Measurements from ENCODE around the gene PSEN1.

DNA sequence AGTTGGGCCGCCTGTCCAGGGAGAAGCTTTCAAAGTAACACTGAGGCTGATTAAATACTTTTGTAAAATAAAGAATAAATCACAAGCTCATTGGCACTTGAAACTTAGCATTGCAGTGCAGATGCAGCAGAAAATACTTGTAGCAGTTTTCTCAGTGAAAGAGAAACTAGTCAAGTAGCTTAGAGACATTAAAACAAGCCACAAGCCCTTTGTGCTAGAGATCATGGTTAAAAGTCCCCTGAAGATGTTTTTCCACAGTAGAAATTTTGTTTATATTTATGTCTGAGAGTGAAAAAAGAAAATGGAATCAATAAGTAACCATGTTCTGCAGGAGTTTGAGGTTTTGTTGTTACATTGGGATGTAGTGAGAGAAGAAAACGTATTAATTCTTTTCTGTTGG is 5.9 kb downstream of the PSEN1 start:
- TF ChIP-seq, protein P1, sequence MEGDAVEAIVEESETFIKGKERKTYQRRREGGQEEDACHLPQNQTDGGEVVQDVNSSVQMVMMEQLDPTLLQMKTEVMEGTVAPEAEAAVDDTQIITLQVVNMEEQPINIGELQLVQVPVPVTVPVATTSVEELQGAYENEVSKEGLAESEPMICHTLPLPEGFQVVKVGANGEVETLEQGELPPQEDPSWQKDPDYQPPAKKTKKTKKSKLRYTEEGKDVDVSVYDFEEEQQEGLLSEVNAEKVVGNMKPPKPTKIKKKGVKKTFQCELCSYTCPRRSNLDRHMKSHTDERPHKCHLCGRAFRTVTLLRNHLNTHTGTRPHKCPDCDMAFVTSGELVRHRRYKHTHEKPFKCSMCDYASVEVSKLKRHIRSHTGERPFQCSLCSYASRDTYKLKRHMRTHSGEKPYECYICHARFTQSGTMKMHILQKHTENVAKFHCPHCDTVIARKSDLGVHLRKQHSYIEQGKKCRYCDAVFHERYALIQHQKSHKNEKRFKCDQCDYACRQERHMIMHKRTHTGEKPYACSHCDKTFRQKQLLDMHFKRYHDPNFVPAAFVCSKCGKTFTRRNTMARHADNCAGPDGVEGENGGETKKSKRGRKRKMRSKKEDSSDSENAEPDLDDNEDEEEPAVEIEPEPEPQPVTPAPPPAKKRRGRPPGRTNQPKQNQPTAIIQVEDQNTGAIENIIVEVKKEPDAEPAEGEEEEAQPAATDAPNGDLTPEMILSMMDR (IDR thresholded peaks at IDR 0.05): no peak
- no peak for TF ChIP-seq EP300 (IDR thresholded peaks at IDR 0.05)

All from suprapubic skin (tissue), 3 donors.